Glomerular endothelial cell (primary cell): Measurements from ENCODE around the gene DYRK2. TPM values are rescaled to one million over a fixed set of nuclear protein-coding genes. Genes with fewer than 3 reads are reported as not detected.

Experiments used
- DNase-seq: peaks from one replicate; pipeline ENCODE4 v3.0.0-alpha.2; 2011; ENCODE audit warnings: low read depth, low spot score; ENCODE audit errors: extremely low read depth
- total RNA-seq: library from RNA; depleted of rRNA; stranded (reverse); fragments of >200 nt; gene quantifications from 2 replicates; pipeline ENCODE4 v1.2.3, GENCODE V29; 2015

Gene DYRK2
- total RNA-seq, 1 donor from 2014 or later = 22.3 TPM

- DNase-seq = no peak
Measured at GRCh38 chr12:67645126-67645525, 3.4 kb upstream of the DYRK2 start.

- DNase-seq = no peak
Measured at GRCh38 chr12:67645601-67646000, 2.9 kb upstream of the DYRK2 start.

GRCh38 chr12:67646775-67647174, 1.8 kb upstream of the DYRK2 start:
- no peak for DNase-seq

GRCh38 chr12:67647181-67647798, 1.3 kb upstream of the DYRK2 start:
- DNase-seq = no peak

- DNase-seq = no peak
Measured at GRCh38 chr12:67647799-67648520, 585 bp upstream of the DYRK2 start.

GRCh38 chr12:67649261-67649569, 670 bp downstream of the DYRK2 start:
- DNase-seq = no peak

GRCh38 chr12:67649570-67650387, 1.2 kb downstream of the DYRK2 start:
- DNase-seq = no peak

GRCh38 chr12:67650388-67651131, 2.0 kb downstream of the DYRK2 start:
- DNase-seq = no peak

- DNase-seq = no peak
Measured at GRCh38 chr12:67651132-67651695, 2.7 kb downstream of the DYRK2 start.

- DNase-seq = no peak
Measured at GRCh38 chr12:67655829-67656228, 7.3 kb downstream of the DYRK2 start.

- no peak for DNase-seq
Measured at GRCh38 chr12:67656251-67656650, 7.7 kb downstream of the DYRK2 start.

- no peak for DNase-seq
Measured at GRCh38 chr12:67658486-67658885, 9.9 kb downstream of the DYRK2 start.

GRCh38 chr12:67659292-67659691, 10.7 kb downstream of the DYRK2 start:
- no peak for DNase-seq

- no peak for DNase-seq
Measured at GRCh38 chr12:67661311-67662021, 12.9 kb downstream of the DYRK2 start.

GRCh38 chr12:67662910-67663538, 14.5 kb downstream of the DYRK2 start:
- no peak for DNase-seq

GRCh38 chr12:67664171-67664570, 15.6 kb downstream of the DYRK2 start:
- no peak for DNase-seq

- no peak for DNase-seq
Measured at GRCh38 chr12:67665679-67666078, 17.1 kb downstream of the DYRK2 start.

GRCh38 chr12:67666605-67667004, 18.1 kb downstream of the DYRK2 start:
- no peak for DNase-seq

GRCh38 chr12:67667276-67668073, 18.9 kb downstream of the DYRK2 start:
- DNase-seq = no peak
